ENCODE results near the gene RARB.

GRCh38 chr3:25493786-25494185 lies 65.7 kb downstream of the RARB start:
- TF ChIP-seq EZH2 (conservative IDR thresholded peaks at IDR 0.05; ENCODE audit: low read depth, low read length) (no peak), ZKSCAN1 (IDR thresholded peaks at IDR 0.05; ENCODE audit: low read length) (no peak), MXD4 (CRISPR knock-in tag; IDR thresholded peaks at IDR 0.05) (no peak), RFX5 (IDR thresholded peaks at IDR 0.05; ENCODE audit: low read depth, low read length) (no peak)

Measured in HepG2 (cell line).